SU-DHL-6 (cell line): Measurements from ENCODE around the gene TMOD2.

Source experiments
- CTCF ChIP-seq: fragments of 200-600 bp; sonication (generic); IDR thresholded peaks from one replicate; pipeline ENCODE4 v1.5.1; 2017; ENCODE audit warnings: antibody characterized with exemption, mild to moderate bottlenecking, low read length, moderate library complexity; ENCODE audit not compliant: insufficient read depth, poor library complexity, severe bottlenecking
- EZH2phosphoT487 ChIP-seq: fragments of 200-600 bp; sonication (generic), shearing (Covaris generic); conservative IDR thresholded peaks from 2 replicates; pipeline ENCODE4 v1.6.1; 2018; ENCODE audit warnings: mild to moderate bottlenecking, antibody characterized with exemption, low read length, moderate library complexity, mixed read lengths

- TF ChIP-seq CTCF (no peak), EZH2phosphoT487 (no peak)
Measured at GRCh38 chr15:51708013-51708412, 43.4 kb upstream of the TMOD2 start.
